HEK293 (cell line): ENCODE results near the gene KRTAP19-4.
"Not testable (repeated sequence)": the region's sequence is repeated elsewhere in the genome, so short reads cannot be mapped to it uniquely, and the experiment has no call there.

Source experiments
- CTCF ChIA-PET: fragments of 350-600 bp; formaldehyde crosslinking; extraction: SDS; loops from one replicate; lab custom pipeline; 2021; ENCODE audit warnings: antibody characterized with exemption; lab: Yijun Ruan, JAX
- POLR2A ChIA-PET: fragments of 300-600 bp; formaldehyde crosslinking; extraction: SDS; loops from one replicate; lab custom pipeline; 2020; ENCODE audit warnings: antibody characterized with exemption, inconsistent platforms; lab: Yijun Ruan, JAX
- H3K27ac ChIP-seq: fragments of 200-500 bp; sonication (Bioruptor generic); 2 replicates; pipeline ENCODE4 v1.5.1; 2014; ENCODE audit warnings: low read depth, low read length, control low read depth, inconsistent platforms; ENCODE audit errors: extremely low read depth
- H3K36me3 ChIP-seq, 2 experiments: fragments of 200-500 bp in 1 of 2; sonication (Bioruptor generic) in 1 of 2; 1 replicate in 1 of 2; 2 replicates in 1 of 2; pipeline ENCODE4 v1.5.1; 2014 to 2017; ENCODE audit warnings: inconsistent platforms in 2 of 2, low read length in 2 of 2; ENCODE audit not compliant: control insufficient read depth in 2 of 2, insufficient read depth in 1 of 2
- H3K4me1 ChIP-seq: fragments of 200-500 bp; sonication (Bioruptor generic); 2 replicates; pipeline ENCODE4 v1.5.1; 2014; ENCODE audit warnings: mild to moderate bottlenecking, low read length, inconsistent platforms; ENCODE audit not compliant: control insufficient read depth, insufficient read depth
- H3K4me3 ChIP-seq: 2 replicates; pipeline ENCODE4 v1.5.1; 2011; ENCODE audit warnings: low read depth, mild to moderate bottlenecking, control low read depth, low read length, moderate library complexity
- H3K9me3 ChIP-seq: fragments of 200-500 bp; sonication (Bioruptor generic); 2 replicates; pipeline ENCODE4 v1.5.1; 2014; ENCODE audit warnings: low read depth, low read length, inconsistent platforms; ENCODE audit not compliant: control insufficient read depth, insufficient read depth
- GLI2 ChIP-seq: fragments of 450-650 bp; formaldehyde crosslinking; IDR thresholded peaks from 2 replicates; pipeline ENCODE4; 2017; ENCODE audit warnings: missing biosample characterization, missing genetic modification characterization, low read depth, borderline replicate concordance
- SP3 ChIP-seq: fragments of 450-650 bp; formaldehyde crosslinking; IDR thresholded peaks from 2 replicates; pipeline ENCODE4 v1.5.1; 2016; ENCODE audit warnings: missing biosample characterization, missing genetic modification characterization
- TCF7L2 ChIP-seq: IDR thresholded peaks from 2 replicates; pipeline ENCODE4 v1.6.1; 2011; ENCODE audit warnings: low read depth, mild to moderate bottlenecking, inconsistent platforms, low read length, moderate library complexity, borderline replicate concordance
- ZNF19 ChIP-seq: fragments of 450-650 bp; formaldehyde crosslinking; IDR thresholded peaks from 2 replicates; pipeline ENCODE4; 2016; ENCODE audit warnings: missing biosample characterization, missing genetic modification characterization, low read depth
- ZNF514 ChIP-seq: fragments of 450-650 bp; formaldehyde crosslinking; IDR thresholded peaks from 2 replicates; pipeline ENCODE4 v1.5.1; 2016; ENCODE audit warnings: missing biosample characterization, missing genetic modification characterization
- ZNF558 ChIP-seq: fragments of 450-650 bp; formaldehyde crosslinking; IDR thresholded peaks from 2 replicates; pipeline ENCODE4 v1.5.1; 2016; ENCODE audit warnings: missing biosample characterization, missing genetic modification characterization
- ZNF560 ChIP-seq: fragments of 450-650 bp; formaldehyde crosslinking; IDR thresholded peaks from 2 replicates; pipeline ENCODE4 v1.5.1; 2017; ENCODE audit warnings: missing biosample characterization, missing genetic modification characterization, borderline replicate concordance
- ZNF768 ChIP-seq: fragments of 450-650 bp; formaldehyde crosslinking; IDR thresholded peaks from 2 replicates; pipeline ENCODE4 v1.5.1; 2018; ENCODE audit warnings: missing biosample characterization, mild to moderate bottlenecking, missing genetic modification characterization
- TF ChIP-seq, protein P1 (sequence below): fragments of 450-650 bp; formaldehyde crosslinking; IDR thresholded peaks from 2 replicates; pipeline ENCODE4 v1.5.1; 2016; ENCODE audit warnings: missing biosample characterization, missing genetic modification characterization
- TF ChIP-seq, protein P2 (sequence below): fragments of 450-650 bp; formaldehyde crosslinking; IDR thresholded peaks from 2 replicates; pipeline ENCODE4 v1.5.1; 2016; ENCODE audit warnings: missing biosample characterization, missing genetic modification characterization
- TF ChIP-seq, protein P3 (sequence below): fragments of 450-650 bp; formaldehyde crosslinking; IDR thresholded peaks from 2 replicates; pipeline ENCODE4 v1.5.1; 2017; ENCODE audit warnings: missing biosample characterization, missing genetic modification characterization
- TF ChIP-seq, protein P4 (sequence below): fragments of 450-650 bp; formaldehyde crosslinking; IDR thresholded peaks from 2 replicates; pipeline ENCODE4 v1.5.1; 2016; ENCODE audit warnings: missing biosample characterization, missing genetic modification characterization
- TF ChIP-seq, protein P5 (sequence below): fragments of 450-650 bp; formaldehyde crosslinking; IDR thresholded peaks from 2 replicates; pipeline ENCODE4 v1.5.1; 2016; ENCODE audit warnings: missing biosample characterization, missing genetic modification characterization
- TF ChIP-seq, protein P6 (sequence below): fragments of 450-650 bp; formaldehyde crosslinking; IDR thresholded peaks from 2 replicates; pipeline ENCODE4 v1.5.1; 2016; ENCODE audit warnings: missing biosample characterization, missing genetic modification characterization, borderline replicate concordance
- TF ChIP-seq, protein P7 (sequence below): sonication (generic); formaldehyde crosslinking; IDR thresholded peaks from 2 replicates; pipeline ENCODE4 v1.8.1; 2022; ENCODE audit warnings: mild to moderate bottlenecking, moderate library complexity, missing genetic modification reagents

KRTAP19-4 gene

DNA sequence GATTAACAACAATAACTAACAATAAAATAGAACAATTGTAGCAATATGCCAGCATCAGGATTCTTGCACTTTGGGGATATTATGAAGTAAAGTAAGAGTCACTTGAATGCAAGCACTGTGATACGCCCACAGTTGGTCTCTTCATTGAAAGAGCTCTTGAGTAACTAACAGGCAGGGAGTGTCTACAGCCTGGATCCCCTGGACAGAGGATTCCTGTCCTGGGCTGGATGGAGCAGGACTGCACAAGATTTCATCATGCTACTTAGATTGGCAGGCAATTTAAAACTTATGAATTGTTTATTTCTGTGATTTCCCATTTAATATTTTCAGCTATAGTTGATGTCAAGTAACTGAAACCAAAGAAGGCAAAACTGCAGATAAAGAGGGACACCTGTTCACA, 18.7 kb upstream of the KRTAP19-4 start:
- TF ChIP-seq, protein P1, sequence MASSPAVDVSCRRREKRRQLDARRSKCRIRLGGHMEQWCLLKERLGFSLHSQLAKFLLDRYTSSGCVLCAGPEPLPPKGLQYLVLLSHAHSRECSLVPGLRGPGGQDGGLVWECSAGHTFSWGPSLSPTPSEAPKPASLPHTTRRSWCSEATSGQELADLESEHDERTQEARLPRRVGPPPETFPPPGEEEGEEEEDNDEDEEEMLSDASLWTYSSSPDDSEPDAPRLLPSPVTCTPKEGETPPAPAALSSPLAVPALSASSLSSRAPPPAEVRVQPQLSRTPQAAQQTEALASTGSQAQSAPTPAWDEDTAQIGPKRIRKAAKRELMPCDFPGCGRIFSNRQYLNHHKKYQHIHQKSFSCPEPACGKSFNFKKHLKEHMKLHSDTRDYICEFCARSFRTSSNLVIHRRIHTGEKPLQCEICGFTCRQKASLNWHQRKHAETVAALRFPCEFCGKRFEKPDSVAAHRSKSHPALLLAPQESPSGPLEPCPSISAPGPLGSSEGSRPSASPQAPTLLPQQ (tag by site-specific recombination), result no peak
- TF ChIP-seq, protein P2, sequence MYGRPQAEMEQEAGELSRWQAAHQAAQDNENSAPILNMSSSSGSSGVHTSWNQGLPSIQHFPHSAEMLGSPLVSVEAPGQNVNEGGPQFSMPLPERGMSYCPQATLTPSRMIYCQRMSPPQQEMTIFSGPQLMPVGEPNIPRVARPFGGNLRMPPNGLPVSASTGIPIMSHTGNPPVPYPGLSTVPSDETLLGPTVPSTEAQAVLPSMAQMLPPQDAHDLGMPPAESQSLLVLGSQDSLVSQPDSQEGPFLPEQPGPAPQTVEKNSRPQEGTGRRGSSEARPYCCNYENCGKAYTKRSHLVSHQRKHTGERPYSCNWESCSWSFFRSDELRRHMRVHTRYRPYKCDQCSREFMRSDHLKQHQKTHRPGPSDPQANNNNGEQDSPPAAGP (tag by site-specific recombination), result no peak
- TF ChIP-seq ZNF514, result no peak
- Histone ChIP-seq H3K36me3 (no peaks in the 10 kb centered on the region), H3K4me1 (no peaks in the 10 kb centered on the region), H3K27ac (no peak overlapping the region), H3K9me3 (no peaks in the 10 kb centered on the region; the same call in 1 of the 2 replicates), H3K4me3 (no peak overlapping the region)
- ChIA-PET CTCF (interaction anchor here (0.8 kb wide), 1 partner anchor 10 kb away, joined by 3 read pairs; no protein-coding TSS in a partner anchor), POLR2A (no interaction called here)

DNA sequence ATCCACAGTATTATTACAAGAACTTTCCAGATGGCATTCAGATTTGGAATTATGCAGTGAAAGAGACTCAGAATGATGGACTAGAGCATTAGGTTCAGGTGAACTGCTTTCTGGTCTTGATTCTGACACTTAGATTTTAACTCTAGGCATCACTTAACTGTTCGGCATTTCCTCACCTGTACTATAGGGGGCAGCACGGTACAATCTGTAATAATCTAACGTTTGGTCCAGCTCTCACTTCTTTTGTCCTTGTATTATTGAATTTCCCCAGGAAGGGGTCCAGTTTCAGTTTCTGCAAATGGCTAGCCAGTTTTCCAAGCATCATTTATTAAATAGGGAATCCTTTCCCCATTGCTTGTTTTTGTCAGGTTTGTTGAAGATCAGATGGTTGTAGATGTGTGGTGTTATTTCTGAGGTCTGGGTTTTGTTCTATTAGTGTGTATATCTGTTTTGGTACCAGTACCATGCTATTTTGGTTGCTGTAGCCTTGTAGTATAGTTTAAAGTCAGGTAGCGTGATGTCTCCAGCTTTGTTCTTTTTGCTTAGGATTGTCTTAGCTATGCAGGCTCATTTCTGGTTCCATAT, 8.7 kb upstream of the KRTAP19-4 start:
- H3K36me3 ChIP-seq, H3K9me3 ChIP-seq, H3K4me3 ChIP-seq, H3K4me1 ChIP-seq, H3K27ac ChIP-seq, POLR2A ChIA-PET: not testable (repeated sequence)
- CTCF ChIA-PET, result interaction anchor here (0.5 to 2.3 kb wide), 22 partner anchors 8 to 582 kb away, joined by 3 to 12 read pairs (median 3); partner anchors contain the start of gene KRTAP19-4

DNA sequence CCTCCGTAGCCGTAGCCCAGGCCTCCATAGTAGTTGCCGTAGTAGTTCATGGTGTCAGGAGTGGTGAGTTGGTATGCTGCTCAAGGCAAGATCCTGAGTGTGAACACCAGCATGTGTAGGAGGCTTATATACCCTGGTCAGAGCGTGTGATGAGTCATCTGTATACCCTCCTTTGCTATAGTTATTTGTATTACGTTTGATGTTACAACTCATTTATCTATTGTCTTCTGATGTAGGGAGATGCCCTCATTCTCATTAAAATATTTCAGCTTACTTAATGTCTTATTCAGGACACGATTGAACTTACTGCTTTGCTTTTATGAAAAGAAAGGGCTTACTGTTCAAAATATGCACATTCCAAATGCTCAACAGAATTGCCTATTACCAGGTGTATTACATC, 5.1 kb upstream of the KRTAP19-4 start, which contains the start of gene KRTAP19-5:
KRTAP19-5 (minus strand) TSS at position 101 of the 400 bp plus-strand sequence; CDS start at position 50, 51 bp downstream.
- Histone ChIP-seq H3K4me1 (no peaks in the 10 kb centered on the region), H3K9me3 (no peaks in the 10 kb centered on the region), H3K36me3 (no peaks in the 10 kb centered on the region), H3K27ac (no peak within 1 kb of the TSS), H3K4me3 (no peak within 1 kb of the TSS)
- ChIA-PET POLR2A (no interaction called here), CTCF (no interaction called here)
- TF ChIP-seq, protein P3, sequence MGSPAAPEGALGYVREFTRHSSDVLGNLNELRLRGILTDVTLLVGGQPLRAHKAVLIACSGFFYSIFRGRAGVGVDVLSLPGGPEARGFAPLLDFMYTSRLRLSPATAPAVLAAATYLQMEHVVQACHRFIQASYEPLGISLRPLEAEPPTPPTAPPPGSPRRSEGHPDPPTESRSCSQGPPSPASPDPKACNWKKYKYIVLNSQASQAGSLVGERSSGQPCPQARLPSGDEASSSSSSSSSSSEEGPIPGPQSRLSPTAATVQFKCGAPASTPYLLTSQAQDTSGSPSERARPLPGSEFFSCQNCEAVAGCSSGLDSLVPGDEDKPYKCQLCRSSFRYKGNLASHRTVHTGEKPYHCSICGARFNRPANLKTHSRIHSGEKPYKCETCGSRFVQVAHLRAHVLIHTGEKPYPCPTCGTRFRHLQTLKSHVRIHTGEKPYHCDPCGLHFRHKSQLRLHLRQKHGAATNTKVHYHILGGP (tag by site-specific recombination), result no peak
- TF ChIP-seq, protein P4, sequence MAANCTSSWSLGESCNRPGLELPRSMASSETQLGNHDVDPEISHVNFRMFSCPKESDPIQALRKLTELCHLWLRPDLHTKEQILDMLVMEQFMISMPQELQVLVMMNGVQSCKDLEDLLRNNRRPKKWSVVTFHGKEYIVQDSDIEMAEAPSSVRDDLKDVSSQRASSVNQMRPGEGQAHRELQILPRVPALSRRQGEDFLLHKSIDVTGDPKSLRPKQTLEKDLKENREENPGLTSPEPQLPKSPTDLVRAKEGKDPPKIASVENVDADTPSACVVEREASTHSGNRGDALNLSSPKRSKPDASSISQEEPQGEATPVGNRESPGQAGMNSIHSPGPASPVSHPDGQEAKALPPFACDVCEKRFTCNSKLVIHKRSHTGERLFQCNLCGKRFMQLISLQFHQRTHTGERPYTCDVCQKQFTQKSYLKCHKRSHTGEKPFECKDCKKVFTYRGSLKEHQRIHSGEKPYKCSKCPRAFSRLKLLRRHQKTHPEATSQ (tag by site-specific recombination), result no peak
- TF ChIP-seq TCF7L2 (no peak), ZNF560 (tag by site-specific recombination) (no peak), ZNF558 (tag by site-specific recombination) (no peak), ZNF768 (tag by site-specific recombination) (no peak), GLI2 (tag by site-specific recombination) (no peak), SP3 (tag by site-specific recombination) (no peak), ZNF19 (no peak)
- TF ChIP-seq, protein P5, sequence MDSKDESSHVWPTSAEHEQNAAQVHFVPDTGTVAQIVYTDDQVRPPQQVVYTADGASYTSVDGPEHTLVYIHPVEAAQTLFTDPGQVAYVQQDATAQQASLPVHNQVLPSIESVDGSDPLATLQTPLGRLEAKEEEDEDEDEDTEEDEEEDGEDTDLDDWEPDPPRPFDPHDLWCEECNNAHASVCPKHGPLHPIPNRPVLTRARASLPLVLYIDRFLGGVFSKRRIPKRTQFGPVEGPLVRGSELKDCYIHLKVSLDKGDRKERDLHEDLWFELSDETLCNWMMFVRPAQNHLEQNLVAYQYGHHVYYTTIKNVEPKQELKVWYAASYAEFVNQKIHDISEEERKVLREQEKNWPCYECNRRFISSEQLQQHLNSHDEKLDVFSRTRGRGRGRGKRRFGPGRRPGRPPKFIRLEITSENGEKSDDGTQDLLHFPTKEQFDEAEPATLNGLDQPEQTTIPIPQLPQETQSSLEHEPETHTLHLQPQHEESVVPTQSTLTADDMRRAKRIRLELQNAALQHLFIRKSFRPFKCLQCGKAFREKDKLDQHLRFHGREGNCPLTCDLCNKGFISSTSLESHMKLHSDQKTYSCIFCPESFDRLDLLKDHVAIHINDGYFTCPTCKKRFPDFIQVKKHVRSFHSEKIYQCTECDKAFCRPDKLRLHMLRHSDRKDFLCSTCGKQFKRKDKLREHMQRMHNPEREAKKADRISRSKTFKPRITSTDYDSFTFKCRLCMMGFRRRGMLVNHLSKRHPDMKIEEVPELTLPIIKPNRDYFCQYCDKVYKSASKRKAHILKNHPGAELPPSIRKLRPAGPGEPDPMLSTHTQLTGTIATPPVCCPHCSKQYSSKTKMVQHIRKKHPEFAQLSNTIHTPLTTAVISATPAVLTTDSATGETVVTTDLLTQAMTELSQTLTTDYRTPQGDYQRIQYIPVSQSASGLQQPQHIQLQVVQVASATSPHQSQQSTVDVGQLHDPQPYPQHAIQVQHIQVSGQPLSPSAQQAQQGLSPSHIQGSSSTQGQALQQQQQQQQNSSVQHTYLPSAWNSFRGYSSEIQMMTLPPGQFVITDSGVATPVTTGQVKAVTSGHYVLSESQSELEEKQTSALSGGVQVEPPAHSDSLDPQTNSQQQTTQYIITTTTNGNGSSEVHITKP (tag by site-specific recombination), result no peak
- TF ChIP-seq, protein P6, sequence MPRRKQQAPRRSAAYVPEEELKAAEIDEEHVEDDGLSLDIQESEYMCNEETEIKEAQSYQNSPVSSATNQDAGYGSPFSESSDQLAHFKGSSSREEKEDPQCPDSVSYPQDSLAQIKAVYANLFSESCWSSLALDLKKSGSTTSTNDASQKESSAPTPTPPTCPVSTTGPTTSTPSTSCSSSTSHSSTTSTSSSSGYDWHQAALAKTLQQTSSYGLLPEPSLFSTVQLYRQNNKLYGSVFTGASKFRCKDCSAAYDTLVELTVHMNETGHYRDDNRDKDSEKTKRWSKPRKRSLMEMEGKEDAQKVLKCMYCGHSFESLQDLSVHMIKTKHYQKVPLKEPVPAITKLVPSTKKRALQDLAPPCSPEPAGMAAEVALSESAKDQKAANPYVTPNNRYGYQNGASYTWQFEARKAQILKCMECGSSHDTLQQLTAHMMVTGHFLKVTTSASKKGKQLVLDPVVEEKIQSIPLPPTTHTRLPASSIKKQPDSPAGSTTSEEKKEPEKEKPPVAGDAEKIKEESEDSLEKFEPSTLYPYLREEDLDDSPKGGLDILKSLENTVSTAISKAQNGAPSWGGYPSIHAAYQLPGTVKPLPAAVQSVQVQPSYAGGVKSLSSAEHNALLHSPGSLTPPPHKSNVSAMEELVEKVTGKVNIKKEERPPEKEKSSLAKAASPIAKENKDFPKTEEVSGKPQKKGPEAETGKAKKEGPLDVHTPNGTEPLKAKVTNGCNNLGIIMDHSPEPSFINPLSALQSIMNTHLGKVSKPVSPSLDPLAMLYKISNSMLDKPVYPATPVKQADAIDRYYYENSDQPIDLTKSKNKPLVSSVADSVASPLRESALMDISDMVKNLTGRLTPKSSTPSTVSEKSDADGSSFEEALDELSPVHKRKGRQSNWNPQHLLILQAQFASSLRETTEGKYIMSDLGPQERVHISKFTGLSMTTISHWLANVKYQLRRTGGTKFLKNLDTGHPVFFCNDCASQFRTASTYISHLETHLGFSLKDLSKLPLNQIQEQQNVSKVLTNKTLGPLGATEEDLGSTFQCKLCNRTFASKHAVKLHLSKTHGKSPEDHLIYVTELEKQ (tag by site-specific recombination), result no peak
- TF ChIP-seq, protein P7, sequence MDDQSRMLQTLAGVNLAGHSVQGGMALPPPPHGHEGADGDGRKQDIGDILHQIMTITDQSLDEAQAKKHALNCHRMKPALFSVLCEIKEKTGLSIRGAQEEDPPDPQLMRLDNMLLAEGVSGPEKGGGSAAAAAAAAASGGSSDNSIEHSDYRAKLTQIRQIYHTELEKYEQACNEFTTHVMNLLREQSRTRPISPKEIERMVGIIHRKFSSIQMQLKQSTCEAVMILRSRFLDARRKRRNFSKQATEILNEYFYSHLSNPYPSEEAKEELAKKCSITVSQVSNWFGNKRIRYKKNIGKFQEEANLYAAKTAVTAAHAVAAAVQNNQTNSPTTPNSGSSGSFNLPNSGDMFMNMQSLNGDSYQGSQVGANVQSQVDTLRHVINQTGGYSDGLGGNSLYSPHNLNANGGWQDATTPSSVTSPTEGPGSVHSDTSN (CRISPR knock-in tag), result no peak
